ENCODE results near the gene SOX11. TPM values are rescaled to one million over a fixed set of nuclear protein-coding genes. Genes with fewer than 3 reads are reported as not detected.

SOX11 gene
- total and polyA plus RNA-seq, 2 of the 8 experiments (the other 6 are each of a cell fraction or from before 2014, with no cell fraction given) = 9.0 to 55.6 TPM

DNA sequence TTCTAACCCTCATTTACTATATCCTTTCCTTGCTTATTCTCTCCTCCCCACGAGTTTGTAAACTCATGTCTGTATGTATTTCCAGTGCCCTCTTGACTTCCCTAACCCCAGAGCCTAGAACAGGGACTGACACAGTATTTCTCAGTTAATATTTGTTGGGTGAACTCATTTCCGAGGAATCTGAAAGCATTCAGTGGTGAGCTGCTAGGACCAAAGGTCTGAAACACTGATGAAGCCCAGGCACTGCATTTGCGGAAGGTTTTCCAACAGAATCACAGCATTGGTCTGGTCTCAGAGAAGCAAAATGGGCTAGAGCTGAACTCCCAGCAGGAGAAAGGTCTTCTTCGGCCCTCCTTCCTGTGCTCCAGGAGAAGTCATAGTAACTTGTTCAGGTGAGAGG, 56.8 kb downstream of the SOX11 start:
- H3K18ac ChIP-seq (ENCODE audit: extremely low read depth, low read length) = no peak overlapping the region
- H2BK15ac ChIP-seq (ENCODE audit: low read length) = no peak overlapping the region
- WGBS, 2 experiments (ENCODE audit: extremely low coverage in 1 of 2, insufficient coverage in 1 of 2, insufficient read length in 1 of 2, insufficient replicate concordance in 2 of 2, low coverage in 1 of 2, low lambda C conversion rate in 2 of 2, missing lambda C conversion rate in 1 of 2) = 91% methylated on average over 4 of the region's 4 CpGs; no CpG with 5 or more reads in 1 of the 2 experiments
- no peak overlapping the region for H3K4me3 ChIP-seq (ENCODE audit: extremely low read depth in 1 of 4, insufficient read depth in 2 of 4, low read depth in 3 of 4, low read length in 4 of 4)
- H3K27me3 ChIP-seq (replicated peaks in 1 of 4; ENCODE audit: control insufficient read depth in 3 of 4, extremely low read depth in 1 of 4, insufficient read depth in 3 of 4, low read length in 3 of 4) = no peaks in the 10 kb centered on the region
- ChIA-PET POLR2A (ENCODE audit: partially characterized antibody) (no interaction called here), CTCF (ENCODE audit: partially characterized antibody) (no interaction called here)
- FAIRE-seq (no peak), DNase-seq (ENCODE audit: low read depth in 1 of 2, low spot score in 2 of 2) (no peak)
- no peak overlapping the region for H3K9ac ChIP-seq (replicated peaks in 1 of 4; ENCODE audit: extremely low read depth in 1 of 4, low read depth in 3 of 4, low read length in 3 of 4)
- H4K8ac ChIP-seq (ENCODE audit: extremely low read depth, insufficient read depth, low read length) = no peak overlapping the region
- no peak overlapping the region for H3K4ac ChIP-seq (replicated peaks; ENCODE audit: insufficient read length, low read depth, low read length)
- no peaks in the 10 kb centered on the region for H3K36me3 ChIP-seq (ENCODE audit: control insufficient read depth in 2 of 4, insufficient read depth in 4 of 4, low read length in 3 of 4)
- H3K56ac ChIP-seq (replicated peaks; ENCODE audit: insufficient read length, low read depth, low read length) = no peak overlapping the region
- no peak overlapping the region for H3K23ac ChIP-seq (ENCODE audit: insufficient read length)
- H3K79me2 ChIP-seq (ENCODE audit: control insufficient read depth in 1 of 2, insufficient read depth in 2 of 2, low read length in 2 of 2) = no peaks in the 10 kb centered on the region
- no peak overlapping the region for H3K14ac ChIP-seq (ENCODE audit: insufficient read length)
- TF ChIP-seq, protein P1, sequence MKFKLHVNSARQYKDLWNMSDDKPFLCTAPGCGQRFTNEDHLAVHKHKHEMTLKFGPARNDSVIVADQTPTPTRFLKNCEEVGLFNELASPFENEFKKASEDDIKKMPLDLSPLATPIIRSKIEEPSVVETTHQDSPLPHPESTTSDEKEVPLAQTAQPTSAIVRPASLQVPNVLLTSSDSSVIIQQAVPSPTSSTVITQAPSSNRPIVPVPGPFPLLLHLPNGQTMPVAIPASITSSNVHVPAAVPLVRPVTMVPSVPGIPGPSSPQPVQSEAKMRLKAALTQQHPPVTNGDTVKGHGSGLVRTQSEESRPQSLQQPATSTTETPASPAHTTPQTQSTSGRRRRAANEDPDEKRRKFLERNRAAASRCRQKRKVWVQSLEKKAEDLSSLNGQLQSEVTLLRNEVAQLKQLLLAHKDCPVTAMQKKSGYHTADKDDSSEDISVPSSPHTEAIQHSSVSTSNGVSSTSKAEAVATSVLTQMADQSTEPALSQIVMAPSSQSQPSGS (IDR thresholded peaks at IDR 0.05; ENCODE audit: low read length) = no peak
- no peak for TF ChIP-seq CTBP2 (IDR thresholded peaks at IDR 0.05; ENCODE audit: borderline replicate concordance, insufficient read depth, insufficient read length, low read length)
- no peak for TF ChIP-seq EGR1 (IDR thresholded peaks at IDR 0.05; ENCODE audit: borderline replicate concordance, low read depth, low read length)
- TF ChIP-seq RXRA (IDR thresholded peaks at IDR 0.05; ENCODE audit: insufficient read depth, low read depth, low read length) = no peak
- TF ChIP-seq, protein P2, sequence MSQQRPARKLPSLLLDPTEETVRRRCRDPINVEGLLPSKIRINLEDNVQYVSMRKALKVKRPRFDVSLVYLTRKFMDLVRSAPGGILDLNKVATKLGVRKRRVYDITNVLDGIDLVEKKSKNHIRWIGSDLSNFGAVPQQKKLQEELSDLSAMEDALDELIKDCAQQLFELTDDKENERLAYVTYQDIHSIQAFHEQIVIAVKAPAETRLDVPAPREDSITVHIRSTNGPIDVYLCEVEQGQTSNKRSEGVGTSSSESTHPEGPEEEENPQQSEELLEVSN (IDR thresholded peaks at IDR 0.05) = no peak
- no peak for TF ChIP-seq ZNF274 (IDR thresholded peaks at IDR 0.05; ENCODE audit: borderline replicate concordance, extremely low read depth, low read length)
- TF ChIP-seq SP1 (IDR thresholded peaks at IDR 0.05; ENCODE audit: low read depth, low read length) = no peak
- no peak for TF ChIP-seq NRF1 (IDR thresholded peaks at IDR 0.05; ENCODE audit: low read depth, low read length)
- no peak for TF ChIP-seq CBX5 (IDR thresholded peaks at IDR 0.05; ENCODE audit: low read depth, low read length)
- no peaks in the 10 kb centered on the region for H3K79me1 ChIP-seq (ENCODE audit: low read depth, low read length)
- H3K23me2 ChIP-seq (ENCODE audit: low read depth, low read length) = no peaks in the 10 kb centered on the region
- H3K9me3 ChIP-seq (ENCODE audit: insufficient read depth in 2 of 2, low read depth in 1 of 2, low read length in 1 of 2) = no peaks in the 10 kb centered on the region
- H3K27ac ChIP-seq (ENCODE audit: low read depth, low read length) = no peak overlapping the region
- no peak overlapping the region for H2BK120ac ChIP-seq (replicated peaks; ENCODE audit: low read depth, low read length)
- no peak overlapping the region for H2BK12ac ChIP-seq (ENCODE audit: low read depth, low read length)
- H2AK5ac ChIP-seq (ENCODE audit: low read depth, low read length) = no peak overlapping the region
- no peak overlapping the region for H2AFZ ChIP-seq (ENCODE audit: low read length)
- H3K4me2 ChIP-seq (ENCODE audit: insufficient read depth in 1 of 2, low read depth in 2 of 2, low read length in 2 of 2) = no peak overlapping the region
- no peak overlapping the region for H4K5ac ChIP-seq (ENCODE audit: insufficient read length, low read depth, low read length)
- H4K91ac ChIP-seq (replicated peaks; ENCODE audit: insufficient read length, low read length) = no peak overlapping the region
- no peak overlapping the region for H2BK5ac ChIP-seq (ENCODE audit: low read depth, low read length)
- H2BK20ac ChIP-seq (ENCODE audit: low read length) = no peak overlapping the region
- H4K20me1 ChIP-seq (replicated peaks in 1 of 2; ENCODE audit: control insufficient read depth in 1 of 2, insufficient read depth in 2 of 2, low read length in 2 of 2) = no peaks in the 10 kb centered on the region
- peaks cover 0 to 11% (median 5%) of the 10 kb centered on the region in 4 experiments; a peak in 5 of 7 replicates for H3K4me1 ChIP-seq (replicated peaks in 1 of 4; ENCODE audit: control insufficient read depth in 3 of 4, insufficient read depth in 4 of 4, low read length in 3 of 4)
